NCI-H146 treated with DMSO at 0.1 percent for 48 hours (cell line): ENCODE results near the gene PDZK1IP1.
"Not testable (repeated sequence)": the region's sequence is repeated elsewhere in the genome, so short reads cannot be mapped to it uniquely, and the experiment has no call there.

Experiments used
- DNase-seq: peaks from one replicate; lab custom pipeline; 2025; ENCODE audit not compliant: unreplicated experiment; lab: John Stamatoyannopoulos, UW

Gene PDZK1IP1

GRCh38 chr1:47223921-47224675 is 34.3 kb upstream of the PDZK1IP1 start:
- DNase-seq = no peak

GRCh38 chr1:47223174-47223920 is 33.5 kb upstream of the PDZK1IP1 start:
- DNase-seq = no peak

GRCh38 chr1:47222476-47222875 is 32.6 kb upstream of the PDZK1IP1 start:
- DNase-seq = no peak

GRCh38 chr1:47219590-47220220 is 29.9 kb upstream of the PDZK1IP1 start:
- no peak for DNase-seq

- DNase-seq = no peak
These were observed 29.2 kb upstream of the PDZK1IP1 start for GRCh38 chr1:47219001-47219400.

- no peak for DNase-seq
These were observed 26.6 kb upstream of the PDZK1IP1 start for GRCh38 chr1:47216278-47217059.

- no peak for DNase-seq
These were observed 25.9 kb upstream of the PDZK1IP1 start for GRCh38 chr1:47215713-47216112.

- no peak for DNase-seq
These were observed 24.7 kb upstream of the PDZK1IP1 start for GRCh38 chr1:47214549-47214948.

GRCh38 chr1:47213230-47213963 is 23.6 kb upstream of the PDZK1IP1 start:
- DNase-seq = no peak

- no peak for DNase-seq
These were observed 22.9 kb upstream of the PDZK1IP1 start for GRCh38 chr1:47212636-47213229.

- no peak for DNase-seq
These were observed 22.0 kb upstream of the PDZK1IP1 start for GRCh38 chr1:47211796-47212269.

- no peak for DNase-seq
These were observed 20.8 kb upstream of the PDZK1IP1 start for GRCh38 chr1:47210666-47211065.

- DNase-seq = no peak
These were observed 20.0 kb upstream of the PDZK1IP1 start for GRCh38 chr1:47209725-47210325.

GRCh38 chr1:47209091-47209490 is 19.3 kb upstream of the PDZK1IP1 start:
- no peak for DNase-seq

- DNase-seq = no peak
These were observed 18.6 kb upstream of the PDZK1IP1 start for GRCh38 chr1:47208374-47208850.

GRCh38 chr1:47207803-47208373 is 18.1 kb upstream of the PDZK1IP1 start:
- DNase-seq = no peak

GRCh38 chr1:47205918-47206317 is 16.1 kb upstream of the PDZK1IP1 start:
- no peak for DNase-seq

GRCh38 chr1:47203504-47203903 is 13.7 kb upstream of the PDZK1IP1 start:
- not testable (repeated sequence) for DNase-seq

- no peak for DNase-seq
These were observed 11.3 kb upstream of the PDZK1IP1 start for GRCh38 chr1:47201179-47201578.
